ENCODE data around the gene ZNF382.

DNA sequence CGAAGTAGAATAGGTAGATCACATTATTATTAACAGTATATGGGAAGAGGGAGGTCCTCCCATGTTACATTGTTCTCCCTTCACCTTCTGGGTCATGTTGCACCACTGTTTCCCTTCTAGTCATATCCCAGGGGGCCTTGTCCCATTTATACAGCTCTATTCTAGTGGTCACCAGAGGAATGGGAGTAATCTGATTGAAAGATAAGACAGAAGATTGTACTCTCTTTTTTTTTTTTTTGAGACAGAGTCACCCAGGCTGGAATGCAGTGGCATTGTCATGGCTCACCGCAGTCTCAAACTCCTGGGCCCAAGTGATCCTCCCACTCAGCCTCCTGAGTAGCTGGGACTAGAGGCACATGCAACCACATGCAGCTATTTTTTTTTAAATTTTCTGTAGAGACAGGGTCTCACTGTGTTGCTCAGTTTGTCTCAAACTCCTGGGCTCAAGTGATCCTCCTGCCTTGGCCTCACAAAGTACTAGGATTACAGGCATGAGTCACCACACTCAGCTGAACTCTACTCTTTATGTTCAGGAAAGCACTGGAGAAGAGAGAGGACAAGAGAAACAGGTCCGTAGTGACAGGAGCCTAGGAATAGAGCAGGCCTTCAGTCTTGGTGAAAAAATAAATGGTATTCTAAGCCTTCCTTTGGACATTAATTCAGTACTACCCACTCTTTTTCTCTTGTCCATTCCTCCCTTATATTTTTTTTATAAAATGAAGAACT lies 27.7 kb upstream of the ZNF382 start:
- TF ChIP-seq, protein P1, sequence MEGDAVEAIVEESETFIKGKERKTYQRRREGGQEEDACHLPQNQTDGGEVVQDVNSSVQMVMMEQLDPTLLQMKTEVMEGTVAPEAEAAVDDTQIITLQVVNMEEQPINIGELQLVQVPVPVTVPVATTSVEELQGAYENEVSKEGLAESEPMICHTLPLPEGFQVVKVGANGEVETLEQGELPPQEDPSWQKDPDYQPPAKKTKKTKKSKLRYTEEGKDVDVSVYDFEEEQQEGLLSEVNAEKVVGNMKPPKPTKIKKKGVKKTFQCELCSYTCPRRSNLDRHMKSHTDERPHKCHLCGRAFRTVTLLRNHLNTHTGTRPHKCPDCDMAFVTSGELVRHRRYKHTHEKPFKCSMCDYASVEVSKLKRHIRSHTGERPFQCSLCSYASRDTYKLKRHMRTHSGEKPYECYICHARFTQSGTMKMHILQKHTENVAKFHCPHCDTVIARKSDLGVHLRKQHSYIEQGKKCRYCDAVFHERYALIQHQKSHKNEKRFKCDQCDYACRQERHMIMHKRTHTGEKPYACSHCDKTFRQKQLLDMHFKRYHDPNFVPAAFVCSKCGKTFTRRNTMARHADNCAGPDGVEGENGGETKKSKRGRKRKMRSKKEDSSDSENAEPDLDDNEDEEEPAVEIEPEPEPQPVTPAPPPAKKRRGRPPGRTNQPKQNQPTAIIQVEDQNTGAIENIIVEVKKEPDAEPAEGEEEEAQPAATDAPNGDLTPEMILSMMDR (IDR thresholded peaks at IDR 0.05; ENCODE audit: low read depth, low read length), result no peak
- no peak for TF ChIP-seq EZH2phosphoT487 (IDR thresholded peaks at IDR 0.05; ENCODE audit: low read depth)
